GM19463 (cell line): ENCODE measurements around the gene RASGRF1.
A peak's percentile ranks its signal among the peaks of the same experiment; 100 is the strongest.
"Not testable (repeated sequence)": the region's sequence is repeated elsewhere in the genome, so short reads cannot be mapped to it uniquely, and the experiment has no call there.

Experiments used
- ATAC-seq: cut with Tn5 transposase; IDR thresholded peaks from one replicate; pipeline ENCODE4 v1.9.1; 2021; ENCODE audit warnings: mild to moderate bottlenecking, moderate library complexity; ENCODE audit not compliant: unreplicated experiment

The RASGRF1 gene

GRCh38 chr15:79045041-79045440, 45.5 kb downstream of the RASGRF1 start:
- no peak for ATAC-seq

- no peak for ATAC-seq
Observed at GRCh38 chr15:79042213-79042928, 48.2 kb downstream of the RASGRF1 start.

- no peak for ATAC-seq
Observed at GRCh38 chr15:79041601-79042168, 48.9 kb downstream of the RASGRF1 start.

- no peak for ATAC-seq
Observed at GRCh38 chr15:79037848-79038247, 52.7 kb downstream of the RASGRF1 start.

- ATAC-seq: no peak
Observed at GRCh38 chr15:79036323-79036722, 54.3 kb downstream of the RASGRF1 start.

GRCh38 chr15:79035814-79036213, 54.8 kb downstream of the RASGRF1 start:
- ATAC-seq: no peak

- ATAC-seq: peak; percentile 76
Observed at GRCh38 chr15:79035111-79035601, 55.4 kb downstream of the RASGRF1 start.

GRCh38 chr15:79034284-79034683, 56.3 kb downstream of the RASGRF1 start:
- no peak for ATAC-seq

GRCh38 chr15:79032656-79033055, 57.9 kb downstream of the RASGRF1 start:
- no peak for ATAC-seq

GRCh38 chr15:79031821-79032220, 58.8 kb downstream of the RASGRF1 start:
- ATAC-seq: no peak

GRCh38 chr15:79031201-79031600, 59.4 kb downstream of the RASGRF1 start:
- no peak for ATAC-seq

- no peak for ATAC-seq
Observed at GRCh38 chr15:79030470-79030869, 60.1 kb downstream of the RASGRF1 start.

- ATAC-seq: no peak
Observed at GRCh38 chr15:79028411-79028964, 62.1 kb downstream of the RASGRF1 start.

GRCh38 chr15:79027532-79028410, 62.8 kb downstream of the RASGRF1 start:
- ATAC-seq: no peak

GRCh38 chr15:79025802-79026201, 64.8 kb downstream of the RASGRF1 start:
- ATAC-seq: no peak

GRCh38 chr15:79025201-79025600, 65.4 kb downstream of the RASGRF1 start:
- ATAC-seq: no peak

GRCh38 chr15:79024493-79024892, 66.1 kb downstream of the RASGRF1 start:
- not testable (repeated sequence) for ATAC-seq

- ATAC-seq: no peak
Observed at GRCh38 chr15:79023918-79024317, 66.7 kb downstream of the RASGRF1 start.

- ATAC-seq: no peak
Observed at GRCh38 chr15:79023546-79023890, 67.1 kb downstream of the RASGRF1 start.

- ATAC-seq: no peak
Observed at GRCh38 chr15:79018960-79019359, 71.6 kb downstream of the RASGRF1 start.

GRCh38 chr15:79017953-79018352, 72.6 kb downstream of the RASGRF1 start:
- ATAC-seq: no peak
